ENCODE data around the gene RAPGEF4. TPM values are rescaled to one million over a fixed set of nuclear protein-coding genes. Genes with fewer than 3 reads are reported as not detected.

RAPGEF4 gene
- total and polyA plus RNA-seq, 2 of the 8 experiments (the other 6 are each of a cell fraction or from before 2014, with no cell fraction given), result 1.2 to 2.6 TPM

DNA sequence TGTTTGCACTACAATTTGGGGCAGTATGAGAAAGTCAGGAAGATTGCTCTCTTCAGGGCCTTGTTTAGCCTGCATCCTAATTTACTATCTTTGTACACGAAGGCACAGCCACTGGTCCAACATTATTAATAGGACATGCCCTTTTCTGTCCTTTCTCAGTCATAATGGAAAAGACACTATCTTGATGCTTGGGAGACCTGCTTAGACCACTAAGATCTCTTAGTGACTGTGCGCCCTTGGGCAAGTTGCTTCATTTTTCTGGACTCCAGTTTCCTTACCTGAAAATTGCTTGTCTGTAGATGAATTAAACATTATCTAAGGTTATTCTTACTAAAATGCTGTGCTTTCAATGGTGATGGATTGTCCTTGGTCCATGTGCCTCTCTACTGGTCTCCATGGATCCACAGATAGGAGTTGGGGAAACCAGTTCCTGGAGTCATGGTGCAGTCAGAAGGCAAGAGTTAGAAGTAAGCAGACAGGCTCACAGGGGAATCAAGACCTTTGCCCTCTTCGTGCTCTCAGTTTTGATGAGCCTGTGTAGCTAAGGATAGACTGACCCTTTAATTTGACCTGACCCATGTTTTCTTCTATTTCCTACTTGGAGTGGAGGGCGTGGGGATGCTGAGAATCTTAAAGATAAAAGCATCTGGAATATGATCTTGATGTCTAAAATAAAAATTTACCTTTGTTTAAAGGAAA, 114.0 kb downstream of the RAPGEF4 start:
- H3K4me3 ChIP-seq (ENCODE audit: extremely low read depth in 1 of 4, insufficient read depth in 2 of 4, low read depth in 3 of 4, low read length in 4 of 4), result no peak overlapping the region
- FAIRE-seq, result no peak

More for the DNA sequence above, 114.0 kb downstream of the RAPGEF4 start:
- H3K4ac ChIP-seq (replicated peaks; ENCODE audit: insufficient read length, low read depth, low read length), result no peak overlapping the region
- no peaks in the 10 kb centered on the region for H3K4me1 ChIP-seq (replicated peaks in 1 of 4; ENCODE audit: control insufficient read depth in 3 of 4, insufficient read depth in 4 of 4, low read length in 3 of 4)
- H3K23me2 ChIP-seq (ENCODE audit: low read depth, low read length), result no peaks in the 10 kb centered on the region
- TF ChIP-seq TCF12 (IDR thresholded peaks at IDR 0.05; ENCODE audit: low read depth, low read length) (no peak), CBX8 (IDR thresholded peaks at IDR 0.05; ENCODE audit: borderline replicate concordance, low read depth, low read length) (no peak), MAFK (IDR thresholded peaks at IDR 0.05; ENCODE audit: low read depth, low read length) (no peak), SIN3A (conservative IDR thresholded peaks at IDR 0.05 in 1 of 2, IDR thresholded peaks at IDR 0.05 in 1 of 2; ENCODE audit: low read depth in 1 of 2, low read length in 2 of 2) (no peak), SRF (IDR thresholded peaks at IDR 0.05; ENCODE audit: low read depth, low read length) (no peak)
- TF ChIP-seq, protein P1, sequence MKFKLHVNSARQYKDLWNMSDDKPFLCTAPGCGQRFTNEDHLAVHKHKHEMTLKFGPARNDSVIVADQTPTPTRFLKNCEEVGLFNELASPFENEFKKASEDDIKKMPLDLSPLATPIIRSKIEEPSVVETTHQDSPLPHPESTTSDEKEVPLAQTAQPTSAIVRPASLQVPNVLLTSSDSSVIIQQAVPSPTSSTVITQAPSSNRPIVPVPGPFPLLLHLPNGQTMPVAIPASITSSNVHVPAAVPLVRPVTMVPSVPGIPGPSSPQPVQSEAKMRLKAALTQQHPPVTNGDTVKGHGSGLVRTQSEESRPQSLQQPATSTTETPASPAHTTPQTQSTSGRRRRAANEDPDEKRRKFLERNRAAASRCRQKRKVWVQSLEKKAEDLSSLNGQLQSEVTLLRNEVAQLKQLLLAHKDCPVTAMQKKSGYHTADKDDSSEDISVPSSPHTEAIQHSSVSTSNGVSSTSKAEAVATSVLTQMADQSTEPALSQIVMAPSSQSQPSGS (IDR thresholded peaks at IDR 0.05; ENCODE audit: low read length), result no peak
- no peak overlapping the region for H3K9ac ChIP-seq (replicated peaks in 1 of 4; ENCODE audit: extremely low read depth in 1 of 4, low read depth in 3 of 4, low read length in 3 of 4)
- H3K27me3 ChIP-seq (replicated peaks in 1 of 4; ENCODE audit: control insufficient read depth in 3 of 4, extremely low read depth in 1 of 4, insufficient read depth in 3 of 4, low read length in 3 of 4), result no peaks in the 10 kb centered on the region
- no peak overlapping the region for H3K56ac ChIP-seq (replicated peaks; ENCODE audit: insufficient read length, low read depth, low read length)
- no peaks in the 10 kb centered on the region for H3K79me2 ChIP-seq (ENCODE audit: control insufficient read depth in 1 of 2, insufficient read depth in 2 of 2, low read length in 2 of 2)
- no peak overlapping the region for H3K4me2 ChIP-seq (ENCODE audit: insufficient read depth in 1 of 2, low read depth in 2 of 2, low read length in 2 of 2)
- no peak overlapping the region for H2BK15ac ChIP-seq (ENCODE audit: low read length)
- H3K27ac ChIP-seq (ENCODE audit: low read depth, low read length), result no peak overlapping the region
- H2AFZ ChIP-seq (ENCODE audit: low read length), result no peak overlapping the region
- no peak overlapping the region for H3K23ac ChIP-seq (ENCODE audit: insufficient read length)
- no peaks in the 10 kb centered on the region for H4K20me1 ChIP-seq (replicated peaks in 1 of 2; ENCODE audit: control insufficient read depth in 1 of 2, insufficient read depth in 2 of 2, low read length in 2 of 2)
- H3K79me1 ChIP-seq (ENCODE audit: low read depth, low read length), result no peaks in the 10 kb centered on the region
- CTCF ChIA-PET (ENCODE audit: partially characterized antibody), result interaction anchor here (1.4 kb wide), 1 partner anchor 16 kb away, joined by 3 read pairs; no protein-coding TSS in a partner anchor
- H3K18ac ChIP-seq (ENCODE audit: extremely low read depth, low read length), result no peak overlapping the region
- H2BK12ac ChIP-seq (ENCODE audit: low read depth, low read length), result no peak overlapping the region
- H2BK5ac ChIP-seq (ENCODE audit: low read depth, low read length), result no peak overlapping the region
- H4K5ac ChIP-seq (ENCODE audit: insufficient read length, low read depth, low read length), result no peak overlapping the region
- no peak overlapping the region for H3K14ac ChIP-seq (ENCODE audit: insufficient read length)
- peaks cover 0 to 5% of the 10 kb centered on the region in 2 experiments; a peak in 2 of 4 replicates for H3K9me3 ChIP-seq (ENCODE audit: insufficient read depth in 2 of 2, low read depth in 1 of 2, low read length in 1 of 2)
- no peak overlapping the region for H2AK5ac ChIP-seq (ENCODE audit: low read depth, low read length)
- no peak overlapping the region for H4K91ac ChIP-seq (replicated peaks; ENCODE audit: insufficient read length, low read length)
- POLR2A ChIA-PET (ENCODE audit: partially characterized antibody), result no interaction called here
- no peak overlapping the region for H4K8ac ChIP-seq (ENCODE audit: extremely low read depth, insufficient read depth, low read length)
- no peak overlapping the region for H2BK120ac ChIP-seq (replicated peaks; ENCODE audit: low read depth, low read length)
- H2BK20ac ChIP-seq (ENCODE audit: low read length), result no peak overlapping the region
- WGBS, 2 experiments (ENCODE audit: extremely low coverage in 1 of 2, insufficient coverage in 1 of 2, insufficient read length in 1 of 2, insufficient replicate concordance in 2 of 2, low coverage in 1 of 2, low lambda C conversion rate in 2 of 2, missing lambda C conversion rate in 1 of 2), result 92% methylated on average over 4 of the region's 4 CpGs; no CpG with 5 or more reads in 1 of the 2 experiments
- no peaks in the 10 kb centered on the region for H3K36me3 ChIP-seq (ENCODE audit: control insufficient read depth in 2 of 4, insufficient read depth in 4 of 4, low read length in 3 of 4)
- DNase-seq (ENCODE audit: low read depth in 1 of 2, low spot score in 2 of 2), result no peak

Data from H1 (cell line).